GM12891 (cell line): Measurements from ENCODE around the gene WT1.

Experiments
- DNase-seq: peaks from one replicate; pipeline ENCODE4 v3.0.0; 2011; ENCODE audit warnings: low spot score; ENCODE audit not compliant: insufficient read length
- FAIRE-seq: peaks from 2 replicates; lab custom pipeline; 2011; peaks lifted over from hg19 to GRCh38; lab: Jason Lieb, UNC
- PAX5 ChIP-seq: IDR thresholded peaks from 2 replicates; pipeline ENCODE4 v1.6.1; 2011; ENCODE audit warnings: low read length, moderate library complexity, mild to moderate bottlenecking; ENCODE audit not compliant: insufficient read depth, severe bottlenecking
- POLR2A ChIP-seq: IDR thresholded peaks from 2 replicates; pipeline ENCODE4 v1.6.1; 2011; ENCODE audit warnings: low read depth, low read length, control low read depth
- POLR2AphosphoS5 ChIP-seq: IDR thresholded peaks from 2 replicates; pipeline ENCODE4 v1.6.1; 2011; ENCODE audit warnings: low read depth, low read length, control low read depth
- POU2F2 ChIP-seq: IDR thresholded peaks from 2 replicates; pipeline ENCODE4 v1.6.1; 2011; ENCODE audit warnings: low read depth, mild to moderate bottlenecking, control low read depth, low read length, moderate library complexity
- SPI1 ChIP-seq: IDR thresholded peaks from 2 replicates; pipeline ENCODE4 v1.6.1; 2011; ENCODE audit warnings: low read depth, low read length, control low read depth
- TAF1 ChIP-seq: IDR thresholded peaks from 2 replicates; pipeline ENCODE4 v1.6.1; 2011; ENCODE audit warnings: low read depth, low read length, control low read depth

WT1 gene

DNA sequence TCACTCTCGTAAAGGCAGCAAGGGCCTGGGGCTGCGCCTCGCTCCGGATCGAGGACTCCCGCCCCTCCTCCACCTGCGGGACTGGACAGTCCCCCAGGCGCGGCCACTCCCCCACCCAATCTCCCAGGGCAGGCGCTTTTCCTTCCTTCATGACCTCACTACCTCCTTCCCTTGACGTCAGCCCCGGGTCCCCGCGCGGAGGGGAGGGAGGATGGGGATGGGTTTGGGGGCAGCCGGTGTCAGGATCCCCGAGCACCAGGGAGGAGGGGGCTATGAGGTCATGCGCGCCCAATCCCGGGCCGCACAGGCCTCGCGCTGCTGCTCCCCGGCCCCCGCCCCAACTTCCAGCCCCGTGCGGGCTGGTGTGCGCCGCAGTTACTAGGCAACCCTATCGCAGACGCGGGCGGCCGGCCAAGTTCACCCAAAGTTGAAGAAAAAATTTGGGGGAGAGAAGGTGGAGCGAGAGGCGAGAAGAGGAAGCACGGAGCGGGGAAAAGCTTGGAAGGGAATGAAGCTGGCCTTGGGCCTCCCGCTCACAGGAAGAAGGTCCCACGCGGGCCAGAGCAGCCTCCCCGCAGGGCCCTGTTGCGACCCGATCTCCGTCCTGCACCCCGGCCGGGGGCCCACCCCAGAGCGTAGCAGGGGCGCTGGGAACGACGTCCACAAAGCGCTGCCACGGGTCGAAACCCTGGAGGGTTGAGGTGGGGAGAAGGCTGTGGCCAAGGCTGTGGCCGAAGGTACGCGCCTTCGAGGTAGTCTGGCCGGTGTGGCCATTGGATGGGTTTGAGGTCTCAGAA, 8.3 kb downstream of the WT1 start:
- FAIRE-seq = no peak
- DNase-seq = no peak
- TF ChIP-seq POLR2A = no peak
- TF ChIP-seq POU2F2 = no peak
- no peak for TF ChIP-seq SPI1
- no peak for TF ChIP-seq PAX5
- TF ChIP-seq POLR2AphosphoS5 = no peak
- no peak for TF ChIP-seq TAF1

DNA sequence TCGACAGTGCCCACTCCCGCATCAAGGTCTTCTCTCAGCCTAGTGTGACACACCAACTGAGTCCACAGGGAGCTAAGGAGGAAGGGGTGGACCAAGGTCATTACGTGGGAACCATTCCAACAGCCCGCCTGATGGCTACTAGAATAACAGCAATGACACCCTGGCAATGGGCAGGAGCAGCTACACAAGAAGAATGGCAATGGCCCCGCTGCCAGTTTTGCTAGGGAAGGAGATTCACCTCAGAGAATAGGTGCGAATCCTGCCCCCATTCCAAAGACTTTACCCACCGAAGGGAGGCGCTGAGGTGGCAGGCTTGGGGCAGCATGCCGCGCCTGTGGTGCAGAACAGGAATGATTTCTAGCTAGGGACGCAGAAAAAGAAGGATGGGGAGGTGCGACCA, 9.1 kb downstream of the WT1 start:
- DNase-seq = no peak
- TF ChIP-seq POU2F2 (no peak), SPI1 (no peak), TAF1 (no peak), PAX5 (no peak), POLR2AphosphoS5 (no peak)
- no peak for FAIRE-seq

DNA sequence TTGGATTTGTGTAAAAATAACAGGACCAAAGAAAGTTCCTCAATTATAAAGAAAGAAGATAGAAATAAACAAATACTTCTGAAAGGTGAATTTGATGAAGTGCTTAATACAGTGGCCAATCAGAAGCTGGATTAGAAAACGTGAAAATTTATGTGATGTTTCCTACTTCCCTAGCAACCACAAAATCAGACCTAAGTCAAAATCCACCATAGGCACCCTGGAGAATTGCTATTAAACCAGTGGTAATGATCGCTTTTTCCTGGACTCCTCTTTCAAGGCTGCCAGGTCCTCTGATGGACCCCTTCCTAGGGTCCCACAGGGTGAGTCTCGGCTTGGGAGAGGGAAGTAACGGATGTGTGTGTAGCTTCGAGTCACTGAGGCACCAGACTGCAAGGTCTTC, 9.6 kb downstream of the WT1 start:
- no peak for DNase-seq
- TF ChIP-seq PAX5 (no peak), POLR2AphosphoS5 (no peak), SPI1 (no peak), TAF1 (no peak), POLR2A (no peak), POU2F2 (no peak)
- FAIRE-seq = no peak

DNA sequence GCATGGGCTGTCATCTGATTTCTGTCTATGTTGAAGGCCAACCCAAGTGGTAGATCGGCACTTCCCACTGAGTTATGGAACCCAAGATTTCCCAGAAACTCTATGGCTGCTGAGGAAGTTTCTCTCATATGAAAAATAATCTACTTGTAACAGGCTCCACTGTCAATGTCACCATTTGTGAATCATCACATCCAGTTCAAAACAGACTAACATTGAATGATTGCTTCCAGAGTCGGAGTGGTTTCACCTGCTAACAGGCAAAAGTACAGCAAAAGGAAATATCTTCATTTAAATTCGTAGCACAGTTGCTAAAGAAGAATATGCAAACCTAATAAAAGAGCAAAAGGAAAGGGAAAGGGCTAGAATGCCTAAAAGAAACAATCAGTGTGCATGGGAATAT, 12.8 kb downstream of the WT1 start:
- TF ChIP-seq TAF1 (no peak), SPI1 (no peak), POLR2A (no peak), POLR2AphosphoS5 (no peak), PAX5 (no peak), POU2F2 (no peak)
- no peak for FAIRE-seq
- no peak for DNase-seq

DNA sequence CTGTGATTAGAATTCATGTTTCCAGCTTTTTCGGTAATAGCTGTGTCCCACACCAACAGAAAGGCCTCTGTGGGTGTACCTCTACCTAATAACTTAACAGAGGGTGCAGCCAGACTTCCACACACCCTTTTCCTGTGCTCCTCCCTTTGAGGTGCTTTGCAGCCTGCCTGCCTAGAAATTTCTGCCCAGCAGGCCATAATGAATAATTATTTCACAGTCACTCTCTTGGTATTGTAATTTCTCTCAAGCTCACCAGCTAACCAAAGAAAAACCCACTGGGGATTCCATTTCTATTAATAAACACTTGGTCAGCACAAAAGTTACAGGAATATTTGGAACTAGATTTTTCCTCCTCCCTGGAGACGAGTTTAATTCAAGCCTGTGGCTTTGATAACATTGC, 13.3 kb downstream of the WT1 start:
- TF ChIP-seq POLR2A = no peak
- TF ChIP-seq POU2F2 = no peak
- TF ChIP-seq TAF1 = no peak
- no peak for TF ChIP-seq SPI1
- TF ChIP-seq PAX5 = no peak
- no peak for FAIRE-seq
- no peak for DNase-seq

DNA sequence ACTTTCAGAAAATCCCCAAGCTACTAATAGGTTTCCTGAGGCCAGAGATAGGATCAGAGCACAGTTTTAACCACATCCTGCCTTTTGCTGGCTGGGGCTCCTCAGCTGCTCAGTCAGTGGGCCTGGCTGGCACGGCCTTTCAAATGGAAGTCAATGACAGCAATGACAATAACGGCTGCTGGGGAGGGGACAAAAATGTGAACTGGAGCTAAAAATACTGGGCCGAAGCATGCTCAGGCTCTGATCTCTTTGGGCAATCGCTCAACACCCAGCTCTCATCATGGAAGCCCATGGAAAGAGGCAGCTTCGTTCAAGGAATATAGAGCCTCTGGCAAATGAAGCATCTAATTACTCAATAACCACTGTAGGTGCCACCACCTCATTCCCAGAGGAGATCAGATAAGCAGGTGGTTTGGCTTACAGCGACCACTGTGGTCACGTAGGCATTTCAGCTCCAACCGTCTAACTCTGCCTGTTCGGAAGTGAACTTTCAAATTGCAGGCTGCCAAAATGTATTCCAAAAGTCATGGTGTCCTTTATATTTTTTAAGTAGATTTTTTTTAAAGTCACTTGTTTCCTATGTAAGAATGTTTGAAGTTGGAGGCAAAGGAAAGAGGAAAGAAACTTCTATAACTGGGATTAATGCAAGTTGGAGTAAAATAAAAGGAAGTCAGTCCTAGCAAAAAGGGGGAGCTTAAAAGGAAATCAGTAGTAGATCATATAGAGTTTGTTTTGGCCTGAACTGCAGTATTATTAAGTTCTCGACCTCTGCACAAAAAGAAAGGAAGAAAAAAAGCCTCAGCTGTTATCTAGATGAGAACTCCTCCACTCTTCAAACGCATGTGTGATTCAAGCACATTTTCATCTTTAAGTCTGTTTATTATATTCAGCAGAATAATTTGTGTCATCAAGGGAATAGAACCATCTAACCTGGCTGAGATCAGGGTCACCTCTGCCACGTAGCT, 14.1 kb downstream of the WT1 start:
- TF ChIP-seq SPI1 = no peak
- no peak for TF ChIP-seq PAX5
- TF ChIP-seq TAF1 = no peak
- TF ChIP-seq POU2F2 = no peak
- TF ChIP-seq POLR2A = no peak
- no peak for TF ChIP-seq POLR2AphosphoS5
- FAIRE-seq (peak; percentile 82), DNase-seq (no peak)

DNA sequence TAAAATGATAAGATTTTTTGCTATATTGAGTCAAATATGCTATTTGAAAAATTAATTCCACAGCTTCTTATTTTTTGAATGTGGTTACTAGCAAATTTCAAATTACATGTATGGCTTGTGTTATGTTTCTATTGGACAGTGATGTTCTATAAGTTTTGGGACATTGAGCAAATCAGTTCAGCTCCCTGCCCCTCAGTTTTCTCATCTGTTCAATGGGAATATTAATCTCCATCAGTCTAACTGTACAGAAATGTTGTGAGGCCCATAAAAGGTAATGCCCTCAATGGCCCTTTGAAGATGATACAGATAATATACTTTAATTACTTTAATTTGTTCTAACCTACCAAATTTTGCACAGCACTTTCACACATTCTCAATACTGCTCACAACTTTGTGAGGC, 15.2 kb downstream of the WT1 start:
- no peak for FAIRE-seq
- TF ChIP-seq POLR2A = no peak
- TF ChIP-seq POU2F2 = no peak
- TF ChIP-seq PAX5 = no peak
- no peak for TF ChIP-seq TAF1
- no peak for TF ChIP-seq POLR2AphosphoS5
- TF ChIP-seq SPI1 = no peak
- no peak for DNase-seq

DNA sequence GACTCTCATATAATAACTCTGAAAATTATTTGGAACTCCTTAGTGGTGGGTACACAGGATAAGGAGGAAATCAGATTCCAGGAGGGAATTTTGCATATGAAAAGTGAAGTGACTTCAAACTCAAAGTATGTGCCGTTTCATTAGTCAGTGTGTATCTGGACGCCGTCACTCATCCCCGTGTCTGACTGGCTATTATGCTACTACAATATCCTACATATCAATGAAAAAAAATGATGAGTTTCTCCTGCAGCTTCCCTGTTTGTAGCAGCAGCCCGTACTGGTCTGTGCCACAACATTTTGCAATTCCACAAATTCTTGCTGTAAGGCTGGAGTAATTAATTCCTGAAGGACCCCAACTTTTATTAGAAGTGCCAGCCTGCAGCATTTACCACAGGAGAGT, 16.5 kb downstream of the WT1 start:
- FAIRE-seq (no peak), DNase-seq (no peak)
- TF ChIP-seq POU2F2 (no peak), POLR2AphosphoS5 (no peak), SPI1 (no peak), POLR2A (no peak), TAF1 (no peak), PAX5 (no peak)

DNA sequence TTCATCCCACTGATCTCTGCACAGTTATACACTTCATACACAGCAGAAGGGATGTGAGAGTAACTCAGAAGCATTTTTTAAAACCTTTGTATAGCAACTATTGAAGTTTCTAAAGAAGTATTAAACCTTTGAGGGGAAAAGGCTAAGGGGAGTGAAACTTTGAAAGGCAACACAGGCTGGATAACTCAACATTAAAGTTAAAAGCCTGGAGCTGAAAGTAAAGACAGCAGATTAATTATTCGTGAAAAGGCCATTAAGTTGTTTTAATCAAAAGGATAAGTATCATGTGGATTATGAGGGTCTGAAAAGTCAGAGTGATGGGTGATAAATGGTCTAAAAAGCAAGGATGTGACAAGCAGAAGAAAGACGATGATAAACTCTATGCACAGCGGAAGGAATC, 17.5 kb downstream of the WT1 start:
- TF ChIP-seq PAX5 = no peak
- TF ChIP-seq TAF1 = no peak
- no peak for TF ChIP-seq POLR2AphosphoS5
- DNase-seq (no peak), FAIRE-seq (no peak)
